CD14-positive monocyte (primary cell): Measurements from ENCODE around the gene THEM4. TPM values are rescaled to one million over a fixed set of nuclear protein-coding genes. Genes with fewer than 3 reads are reported as not detected.
A peak's percentile ranks its signal among the peaks of the same experiment; 100 is the strongest.

Experiments
- DNase-seq, 3 donors: peaks; one replicate each; pipeline ENCODE4 v3.0.0-alpha.2; 2011 to 2022
- H2AFZ ChIP-seq: 2 replicates; pipeline ENCODE4 v1.6.0; 2012; ENCODE audit warnings: mild to moderate bottlenecking, low read depth, low read length, inconsistent platforms; ENCODE audit not compliant: insufficient read depth, poor library complexity, severe bottlenecking
- H3K27ac ChIP-seq, 2 donors: 1 replicate in 1 of 2; 2 replicates in 1 of 2; pipeline ENCODE4 v1.5.1; 2012 to 2013; ENCODE audit warnings: low read length in 2 of 2, control low read depth in 1 of 2, inconsistent platforms in 1 of 2, low read depth in 1 of 2, mild to moderate bottlenecking in 1 of 2
- H3K27me3 ChIP-seq, 2 donors: one replicate each; pipeline versions ENCODE4 v1.6.0 to v1.6.1; 2011 to 2013; ENCODE audit warnings: low read length in 2 of 2; ENCODE audit not compliant: control insufficient read depth in 2 of 2, insufficient read depth in 2 of 2
- H3K36me3 ChIP-seq, 2 donors: replicated peaks in 1 of 2; 1 replicate in 1 of 2; 2 replicates in 1 of 2; pipeline versions ENCODE4 v1.5.1 to v1.6.1; 2012 to 2013; ENCODE audit warnings: low read length in 2 of 2, control low read depth in 1 of 2, inconsistent platforms in 1 of 2, mild to moderate bottlenecking in 1 of 2; ENCODE audit not compliant: insufficient read depth in 2 of 2, control insufficient read depth in 1 of 2
- H3K4me1 ChIP-seq, 2 donors: 1 replicate in 1 of 2; 2 replicates in 1 of 2; pipeline versions ENCODE4 v1.5.1 to v1.6.1; 2012 to 2013; ENCODE audit warnings: low read length in 2 of 2, control low read depth in 1 of 2, inconsistent platforms in 1 of 2, mild to moderate bottlenecking in 1 of 2, moderate library complexity in 1 of 2; ENCODE audit not compliant: insufficient read depth in 2 of 2, control insufficient read depth in 1 of 2
- H3K4me2 ChIP-seq: replicated peaks from 2 replicates; pipeline ENCODE3; 2012; ENCODE audit warnings: low read length, moderate library complexity, mild to moderate bottlenecking; ENCODE audit not compliant: poor library complexity, severe bottlenecking; ENCODE audit errors: extremely low read depth
- H3K4me3 ChIP-seq, 3 experiments: fragments of 200-600 bp in 1 of 3; sonication (generic) in 1 of 3; replicated peaks in 1 of 3; 1 replicate in 2 of 3; 2 replicates in 1 of 3; pipeline ENCODE4 v1.5.1; 2011 to 2013; ENCODE audit warnings: low read length in 3 of 3, mild to moderate bottlenecking in 3 of 3, control low read depth in 2 of 3, low read depth in 2 of 3, inconsistent platforms in 1 of 3, moderate library complexity in 1 of 3
- H3K79me2 ChIP-seq: 2 replicates; pipeline ENCODE4 v1.6.0; 2012; ENCODE audit warnings: mild to moderate bottlenecking, control low read depth, inconsistent platforms, low read length, moderate library complexity; ENCODE audit not compliant: insufficient read depth
- H3K9ac ChIP-seq: 2 replicates; pipeline ENCODE4 v1.6.0; 2017; ENCODE audit warnings: low read length, mild to moderate bottlenecking; ENCODE audit not compliant: insufficient read depth, poor library complexity, severe bottlenecking
- H3K9me3 ChIP-seq, 2 donors: replicated peaks in 1 of 2; 1 replicate in 1 of 2; 2 replicates in 1 of 2; pipeline versions ENCODE4 v1.5.1 to v1.6.1; 2012 to 2013; ENCODE audit warnings: low read length in 2 of 2, control low read depth in 1 of 2; ENCODE audit not compliant: control insufficient read depth in 1 of 2, insufficient read depth in 1 of 2
- H4K20me1 ChIP-seq: 2 replicates; pipeline ENCODE4 v1.6.0; 2012; ENCODE audit warnings: mild to moderate bottlenecking, low read length, control low read depth, moderate library complexity; ENCODE audit not compliant: insufficient read depth
- H3K27ac Mint-ChIP-seq, 7 donors: one replicate each; pipeline ENCODE4 v1.8.0; 2020; ENCODE audit warnings: mild to moderate bottlenecking in 7 of 7, mixed read lengths in 7 of 7, moderate library complexity in 6 of 7, inconsistent platforms in 2 of 7
- H3K27me3 Mint-ChIP-seq, 3 donors: one replicate each; pipeline ENCODE4 v1.8.0; 2021 to 2022; ENCODE audit warnings: low read depth in 3 of 3, mild to moderate bottlenecking in 3 of 3, mixed read lengths in 3 of 3, moderate library complexity in 3 of 3, inconsistent platforms in 1 of 3
- H3K36me3 Mint-ChIP-seq, 2 donors: one replicate each; pipeline ENCODE4 v1.8.0; 2020; ENCODE audit warnings: mixed read lengths in 2 of 2, inconsistent platforms in 1 of 2, mild to moderate bottlenecking in 1 of 2
- H3K4me1 Mint-ChIP-seq: one replicate; pipeline ENCODE4 v1.8.0; 2020; ENCODE audit warnings: mild to moderate bottlenecking, mixed read lengths
- H3K4me3 Mint-ChIP-seq, 2 donors: one replicate each; pipeline ENCODE4 v1.8.0; 2020; ENCODE audit warnings: mild to moderate bottlenecking in 2 of 2, mixed read lengths in 2 of 2, moderate library complexity in 1 of 2
- H3K9me3 Mint-ChIP-seq, 7 donors: one replicate each; pipeline ENCODE4 v1.8.0; 2020 to 2022; ENCODE audit warnings: mixed read lengths in 7 of 7, mild to moderate bottlenecking in 6 of 7, moderate library complexity in 6 of 7, inconsistent platforms in 2 of 7
- WGBS: methylation state at CpG from one replicate; pipeline ENCODE4 v1.1.5; 2013; ENCODE audit warnings: missing lambda C conversion rate; ENCODE audit not compliant: insufficient coverage; 5-methylcytosine and 5-hydroxymethylcytosine counted together
- intact Hi-C, 2 donors: fragments of 100-400 bp; cut with micrococcal nuclease; formaldehyde crosslinking; loops; one replicate each; pipeline versions ENCODE4 v1.15.0 to v1.15.1; 2023
- polyA plus RNA-seq, 3 donors: library from polyadenylated mRNA; depleted of rRNA in 1 of 3; unstranded in 2 of 3; stranded (reverse) in 1 of 3; fragments of 300-500 nt in 2 of 3; fragments of >200 nt in 1 of 3; fragmentation: Illumina TruSeq in 2 of 3; gene quantifications; 1 replicate in 2 of 3; 2 replicates in 1 of 3; pipeline ENCODE4 v1.2.3, GENCODE V29; 2012 to 2021
- TF ChIP-seq, protein P1 (sequence below): fragments of 200-600 bp; IDR thresholded peaks from one replicate; pipeline ENCODE4 v1.8.0; 2022; ENCODE audit warnings: antibody characterized with exemption, mild to moderate bottlenecking

THEM4 gene
- polyA plus RNA-seq, 3 donors, result 3.7 to 6.0 (median 4.6) TPM

DNA sequence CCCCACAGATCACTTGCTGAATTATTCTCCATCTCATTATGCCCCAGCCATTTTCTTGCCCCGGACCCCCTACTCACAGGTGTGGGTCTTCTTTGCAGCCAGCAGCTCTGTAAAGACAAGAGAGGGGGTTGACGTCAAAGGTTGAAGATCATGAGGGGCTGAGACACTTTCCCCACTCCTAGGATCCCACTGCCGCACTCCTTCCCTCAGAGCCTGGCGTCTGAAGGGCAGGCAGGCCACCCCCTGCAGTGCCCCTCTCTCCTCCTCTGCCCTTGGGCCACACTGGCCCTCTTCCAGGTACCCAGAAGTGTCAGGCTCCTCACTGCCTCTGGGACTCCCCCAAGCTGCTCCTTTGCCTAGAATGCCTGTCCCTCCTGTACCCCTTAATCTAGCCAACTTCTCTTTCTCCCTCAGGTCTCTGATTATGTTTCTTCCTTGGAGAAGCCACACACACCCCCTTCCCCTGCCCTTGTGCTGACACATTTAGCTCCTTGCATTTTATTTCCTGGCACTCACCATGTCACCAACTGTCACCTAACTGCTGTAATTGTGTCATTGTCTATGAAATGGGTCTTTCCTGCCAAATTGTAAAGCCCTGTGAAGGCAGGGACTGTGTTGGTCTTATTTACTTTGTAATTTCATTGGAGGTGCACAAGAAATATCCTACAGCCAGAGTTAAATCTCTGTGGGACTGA is 79.8 kb downstream of the THEM4 start:
- H3K9me3 ChIP-seq, result no peaks in the 10 kb centered on the region
- Mint-ChIP-seq H3K27ac (peak overlapping the region in 3 of 7 donors; percentile 72 to 81 (median 76)), H3K9me3 (no peaks in the 10 kb centered on the region), H3K4me1 (peaks cover 65% of the 10 kb centered on the region), H3K27me3 (peaks cover 1 to 11% (median 4%) of the 10 kb centered on the region in 3 donors), H3K36me3 (no peaks in the 10 kb centered on the region), H3K4me3 (peak overlapping the region in 1 of 2 donors; percentile 54)
- no peaks in the 10 kb centered on the region for H3K36me3 ChIP-seq
- WGBS, result 46% methylated on average over 2 of the region's 4 CpGs
- no peak overlapping the region for H3K9ac ChIP-seq
- no peaks in the 10 kb centered on the region for H3K79me2 ChIP-seq
- H3K4me2 ChIP-seq, result no peak overlapping the region
- intact Hi-C loops, result no loop called here
- H3K27ac ChIP-seq, result no peak overlapping the region
- no peak for DNase-seq
- TF ChIP-seq, protein P1, sequence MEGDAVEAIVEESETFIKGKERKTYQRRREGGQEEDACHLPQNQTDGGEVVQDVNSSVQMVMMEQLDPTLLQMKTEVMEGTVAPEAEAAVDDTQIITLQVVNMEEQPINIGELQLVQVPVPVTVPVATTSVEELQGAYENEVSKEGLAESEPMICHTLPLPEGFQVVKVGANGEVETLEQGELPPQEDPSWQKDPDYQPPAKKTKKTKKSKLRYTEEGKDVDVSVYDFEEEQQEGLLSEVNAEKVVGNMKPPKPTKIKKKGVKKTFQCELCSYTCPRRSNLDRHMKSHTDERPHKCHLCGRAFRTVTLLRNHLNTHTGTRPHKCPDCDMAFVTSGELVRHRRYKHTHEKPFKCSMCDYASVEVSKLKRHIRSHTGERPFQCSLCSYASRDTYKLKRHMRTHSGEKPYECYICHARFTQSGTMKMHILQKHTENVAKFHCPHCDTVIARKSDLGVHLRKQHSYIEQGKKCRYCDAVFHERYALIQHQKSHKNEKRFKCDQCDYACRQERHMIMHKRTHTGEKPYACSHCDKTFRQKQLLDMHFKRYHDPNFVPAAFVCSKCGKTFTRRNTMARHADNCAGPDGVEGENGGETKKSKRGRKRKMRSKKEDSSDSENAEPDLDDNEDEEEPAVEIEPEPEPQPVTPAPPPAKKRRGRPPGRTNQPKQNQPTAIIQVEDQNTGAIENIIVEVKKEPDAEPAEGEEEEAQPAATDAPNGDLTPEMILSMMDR, result no peak
- peaks cover 57 to 72% of the 10 kb centered on the region in 2 donors for H3K4me1 ChIP-seq
- H4K20me1 ChIP-seq, result no peaks in the 10 kb centered on the region
- no peaks in the 10 kb centered on the region for H3K27me3 ChIP-seq
- no peak overlapping the region for H2AFZ ChIP-seq
- peak overlapping the region in 1 of 3 experiments; percentile 12 for H3K4me3 ChIP-seq

DNA sequence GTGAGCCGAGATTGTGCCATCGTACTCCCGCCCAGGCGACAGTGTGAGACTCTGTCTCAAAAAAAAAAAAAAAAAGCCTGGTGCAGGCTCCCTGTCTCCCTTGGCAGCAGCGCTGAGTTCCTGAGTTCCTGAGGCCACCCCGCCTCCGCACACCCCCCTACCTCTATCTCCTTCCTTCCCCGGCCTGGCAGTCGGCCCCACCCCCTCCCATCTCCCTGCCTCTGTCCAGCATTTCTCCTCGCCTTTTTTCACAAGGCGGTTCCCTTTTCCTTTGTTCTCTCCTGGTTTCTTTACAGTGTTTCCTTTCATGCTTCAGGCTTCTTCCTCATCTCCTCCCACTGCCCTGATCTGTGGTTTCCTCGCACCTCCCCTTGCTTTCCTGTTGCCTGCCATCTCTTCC is 80.4 kb downstream of the THEM4 start:
- Mint-ChIP-seq H3K36me3 (no peaks in the 10 kb centered on the region), H3K27me3 (peaks cover 1 to 11% (median 5%) of the 10 kb centered on the region in 3 donors), H3K4me1 (peaks cover 59% of the 10 kb centered on the region), H3K9me3 (no peaks in the 10 kb centered on the region), H3K4me3 (peak overlapping the region in 1 of 2 donors; percentile 54), H3K27ac (peak overlapping the region in 2 of 7 donors; percentile 72 to 76)
- WGBS, result 0% methylated on average over 8 of the region's 12 CpGs
- Histone ChIP-seq H3K27ac (no peak overlapping the region), H3K27me3 (no peaks in the 10 kb centered on the region), H3K4me2 (peak overlapping the region; percentile 42), H4K20me1 (no peaks in the 10 kb centered on the region), H3K79me2 (no peaks in the 10 kb centered on the region), H3K36me3 (no peaks in the 10 kb centered on the region), H3K9ac (no peak overlapping the region), H3K9me3 (no peaks in the 10 kb centered on the region), H3K4me3 (peak overlapping the region in 1 of 3 experiments; percentile 12), H3K4me1 (peaks cover 51 to 66% of the 10 kb centered on the region in 2 donors), H2AFZ (no peak overlapping the region)
- intact Hi-C loops, result no loop called here
- DNase-seq, result peak in 2 of 3 donors; percentile 10 to 20
- TF ChIP-seq, protein P1, result no peak
